HG03442 (cell line): ENCODE measurements around the gene ABTB2.

Experiments
- ATAC-seq: cut with Tn5 transposase; IDR thresholded peaks from one replicate; pipeline ENCODE4 v1.9.1; 2021; ENCODE audit warnings: mild to moderate bottlenecking, moderate library complexity; ENCODE audit not compliant: unreplicated experiment

The ABTB2 gene

DNA sequence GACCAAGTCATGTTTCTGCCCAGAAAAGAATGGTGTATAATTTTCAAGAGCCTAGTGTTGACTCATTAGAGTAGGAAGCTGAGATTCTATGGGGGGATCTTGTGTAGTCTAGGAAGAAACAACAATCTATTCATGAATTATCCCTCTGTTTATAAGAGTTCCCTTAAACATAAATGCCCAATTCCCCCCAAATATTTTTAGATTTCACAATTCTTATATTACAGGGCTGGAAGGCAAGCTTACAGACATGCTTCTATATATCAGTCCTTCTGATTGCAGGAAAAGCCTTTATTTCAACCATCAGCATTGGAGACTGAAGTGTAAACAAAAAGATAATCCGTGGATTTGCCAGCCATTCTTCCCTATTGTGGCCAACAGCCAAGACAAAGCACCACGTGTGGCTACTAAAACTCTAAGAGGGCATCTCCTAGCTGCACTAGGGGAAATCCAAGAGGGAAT lies 181.0 kb downstream of the ABTB2 start:
- no peak for ATAC-seq

DNA sequence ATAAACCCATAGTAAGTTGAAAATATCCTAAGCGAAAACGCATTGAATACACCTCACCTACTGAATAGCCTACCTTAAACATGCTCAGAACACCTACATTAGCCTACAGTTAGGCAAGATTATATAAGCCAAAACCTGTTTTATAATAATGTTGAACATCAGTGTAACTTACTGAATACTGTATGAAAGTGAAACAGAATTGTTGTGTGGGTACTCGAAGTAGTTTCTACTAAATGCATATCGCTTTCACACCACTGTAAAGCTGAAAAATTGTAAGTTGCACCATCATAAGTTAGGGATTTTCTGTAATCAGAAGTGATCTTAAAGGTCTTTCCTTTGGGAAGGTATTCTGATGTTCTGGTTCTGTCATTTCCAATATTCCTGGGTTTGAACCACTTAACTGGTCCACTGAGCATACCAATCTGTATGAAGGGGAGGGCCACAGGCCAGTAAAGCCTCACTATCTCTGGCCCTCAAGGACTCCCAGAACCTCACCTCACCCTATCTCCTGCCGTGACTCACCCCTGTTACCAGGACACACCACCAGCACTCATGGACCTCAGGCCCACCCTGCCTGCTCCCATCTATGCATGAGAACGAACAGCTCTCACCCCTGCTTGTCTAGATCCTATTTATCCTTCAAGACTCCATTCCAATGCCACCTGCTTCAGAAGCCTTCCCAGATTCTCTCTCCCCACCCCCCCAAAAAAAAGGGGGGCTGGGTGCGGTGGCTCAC lies 182.4 kb downstream of the ABTB2 start:
- no peak for ATAC-seq

DNA sequence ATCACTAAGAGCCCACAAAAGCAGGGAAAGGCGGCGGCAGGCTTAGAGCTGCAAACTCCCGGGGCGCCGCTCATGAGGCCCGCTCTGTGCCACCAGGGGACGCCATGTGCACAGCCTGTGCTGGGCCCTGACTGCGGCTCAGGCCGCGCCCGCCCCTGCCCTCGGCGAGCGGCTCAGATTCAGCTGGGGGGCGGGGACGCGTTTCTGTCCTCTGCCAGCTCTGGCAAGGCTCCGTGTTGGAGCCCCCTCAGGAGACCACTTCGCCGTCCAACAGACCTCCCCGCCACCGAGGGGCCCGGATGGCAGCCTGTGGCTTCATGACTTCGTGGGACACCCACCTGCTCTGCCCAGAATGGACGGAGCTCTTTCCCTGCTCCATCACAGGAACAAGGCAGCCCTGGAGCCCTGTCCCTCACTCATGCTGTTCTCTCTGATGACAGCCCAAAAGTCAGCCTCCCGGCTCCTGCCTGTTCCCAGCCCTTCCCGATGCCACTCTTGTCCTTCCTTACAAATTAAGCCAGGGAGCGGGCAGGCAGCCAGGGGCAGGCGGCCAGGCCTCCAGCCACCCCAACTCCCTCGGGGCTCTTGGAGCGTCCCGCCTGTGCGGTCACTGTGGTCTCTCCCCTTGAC lies 183.3 kb downstream of the ABTB2 start:
- peak; percentile 85 for ATAC-seq

DNA sequence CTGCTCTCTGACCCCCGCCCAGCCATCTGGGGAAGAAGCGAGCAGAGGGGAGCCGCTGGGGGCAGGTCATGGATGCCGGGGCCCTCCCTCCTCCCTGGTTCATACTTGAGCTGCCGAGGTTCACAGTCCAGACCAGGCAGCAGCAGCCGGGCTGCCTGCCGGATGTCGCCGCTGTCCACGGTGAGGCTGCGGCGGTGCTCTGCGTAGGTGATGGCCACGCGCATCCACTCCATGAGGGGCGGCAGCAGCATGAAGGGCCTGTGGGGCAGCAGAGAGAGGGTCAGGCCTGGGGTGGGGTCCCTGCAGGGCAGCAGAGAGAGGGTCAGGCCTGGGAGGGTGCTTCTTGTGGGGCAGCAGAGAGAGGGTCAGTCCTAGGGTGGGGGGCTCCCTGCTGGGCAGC lies 184.8 kb downstream of the ABTB2 start:
- ATAC-seq, result no peak

DNA sequence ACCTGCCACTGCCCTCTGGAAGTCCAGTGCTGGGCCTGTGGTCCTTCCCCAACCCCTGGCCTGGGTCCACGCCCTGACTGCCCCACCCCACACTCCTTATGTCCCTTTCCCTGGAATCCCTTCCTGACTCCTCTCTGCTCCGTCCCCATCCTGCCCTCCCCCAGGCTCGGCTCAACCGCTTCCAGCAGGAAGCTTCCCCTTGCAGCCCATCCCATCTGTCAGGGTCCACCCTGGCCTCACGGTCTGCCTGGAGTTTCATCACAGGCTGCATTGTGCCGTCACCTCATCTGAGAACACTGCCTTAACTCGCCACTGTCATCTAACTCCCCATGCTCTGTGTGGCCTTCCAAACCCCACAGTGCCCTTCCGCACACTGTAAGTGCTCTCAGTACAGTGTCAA lies 188.1 kb downstream of the ABTB2 start:
- no peak for ATAC-seq

DNA sequence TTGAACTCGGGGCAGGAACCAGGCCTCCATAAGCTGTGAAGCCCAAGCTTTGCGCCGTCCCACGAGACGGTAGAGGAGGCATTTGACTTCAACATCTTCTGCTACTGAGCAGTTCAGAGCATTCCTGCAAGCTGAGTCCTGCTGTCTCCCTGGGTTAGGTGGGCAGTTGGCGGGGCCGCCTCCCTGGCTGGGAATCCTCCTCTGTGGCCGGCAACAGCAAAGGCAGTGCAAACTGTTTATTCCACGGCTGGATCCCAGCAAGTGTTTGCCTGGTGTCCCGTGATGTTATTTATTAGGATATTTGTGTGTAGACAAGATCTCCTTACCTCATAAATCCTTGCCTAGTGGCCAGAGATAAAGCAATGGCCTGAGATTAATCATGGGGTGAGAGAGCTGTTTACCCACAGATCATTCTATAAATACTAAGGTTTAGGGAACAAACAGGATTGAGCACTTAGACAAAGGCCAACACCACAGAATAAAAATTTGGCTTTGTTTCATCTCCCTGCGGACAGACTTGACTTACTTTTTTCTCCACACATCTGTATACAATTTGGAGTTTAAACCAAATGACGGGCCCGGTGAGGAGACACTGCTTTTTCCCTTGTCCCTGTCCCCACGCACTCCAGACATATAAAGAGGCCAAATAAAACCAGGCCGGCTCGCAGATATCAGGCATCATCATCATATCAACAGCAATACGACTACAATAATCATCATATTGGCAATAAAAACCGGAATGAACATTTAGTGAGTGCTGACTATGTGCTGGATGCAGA lies 189.0 kb downstream of the ABTB2 start:
- no peak for ATAC-seq

DNA sequence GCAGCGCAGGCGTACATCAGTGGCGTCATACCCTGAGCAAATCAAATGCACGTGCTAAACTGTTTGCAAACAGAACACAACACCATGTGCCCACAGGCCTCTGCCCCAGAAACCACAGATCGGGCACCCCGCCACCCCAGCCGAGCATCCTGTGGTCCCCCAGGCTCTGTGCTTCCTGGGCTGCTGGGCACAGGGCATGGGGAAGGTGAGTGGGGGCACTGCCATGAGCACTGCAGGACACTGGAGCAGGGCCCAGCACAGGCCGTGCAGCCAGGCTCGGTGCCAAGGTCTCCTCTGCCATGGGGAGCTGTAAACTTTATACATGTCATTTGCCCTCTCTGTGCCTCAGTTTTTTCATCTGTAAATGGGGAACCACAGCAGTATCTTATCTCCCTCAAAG lies 189.8 kb downstream of the ABTB2 start:
- no peak for ATAC-seq

DNA sequence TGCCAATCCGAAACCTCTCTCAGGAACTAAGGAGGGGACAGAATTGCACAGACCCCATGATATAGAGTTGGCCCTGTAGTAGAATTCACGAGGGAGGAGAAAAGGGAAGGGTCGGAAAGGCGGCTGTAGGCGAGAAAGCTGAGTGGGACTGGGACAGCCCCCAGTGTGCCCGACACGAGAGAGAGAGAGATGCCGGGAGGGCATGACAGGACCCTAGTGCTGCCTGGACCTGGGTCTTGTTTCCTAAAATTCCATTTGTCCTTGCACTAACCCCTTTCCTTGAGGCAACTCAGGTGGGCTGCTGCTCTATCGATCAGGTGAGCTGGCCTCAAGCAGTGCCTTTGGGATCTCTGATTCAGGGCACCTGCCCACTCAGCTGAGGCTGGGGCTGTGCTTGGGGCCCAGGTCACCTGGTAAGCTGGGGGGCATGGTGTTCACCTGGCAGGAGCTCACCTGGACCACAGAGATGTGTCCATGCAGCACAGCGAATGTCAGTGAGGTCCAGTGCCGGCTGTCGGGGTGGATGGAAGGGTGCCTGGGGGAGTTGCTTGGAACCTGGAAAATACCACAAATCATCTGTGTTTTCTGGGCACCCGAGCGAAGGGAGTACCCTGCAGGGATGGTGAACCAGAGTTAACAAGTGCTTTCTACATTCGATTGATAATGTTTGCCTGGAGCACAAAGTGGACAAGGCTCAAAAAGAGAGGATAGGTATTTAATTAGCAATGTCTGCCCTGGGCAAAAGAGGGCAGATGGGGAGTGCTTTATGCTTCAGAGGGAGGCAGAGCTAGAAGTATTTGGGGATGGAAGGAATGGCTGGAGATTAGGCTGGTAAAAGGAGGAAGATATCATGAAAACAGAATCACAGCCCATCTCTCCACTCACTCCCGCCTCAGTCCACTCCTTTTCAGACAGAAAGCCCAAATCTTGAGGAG lies 190.7 kb downstream of the ABTB2 start:
- ATAC-seq, result no peak

DNA sequence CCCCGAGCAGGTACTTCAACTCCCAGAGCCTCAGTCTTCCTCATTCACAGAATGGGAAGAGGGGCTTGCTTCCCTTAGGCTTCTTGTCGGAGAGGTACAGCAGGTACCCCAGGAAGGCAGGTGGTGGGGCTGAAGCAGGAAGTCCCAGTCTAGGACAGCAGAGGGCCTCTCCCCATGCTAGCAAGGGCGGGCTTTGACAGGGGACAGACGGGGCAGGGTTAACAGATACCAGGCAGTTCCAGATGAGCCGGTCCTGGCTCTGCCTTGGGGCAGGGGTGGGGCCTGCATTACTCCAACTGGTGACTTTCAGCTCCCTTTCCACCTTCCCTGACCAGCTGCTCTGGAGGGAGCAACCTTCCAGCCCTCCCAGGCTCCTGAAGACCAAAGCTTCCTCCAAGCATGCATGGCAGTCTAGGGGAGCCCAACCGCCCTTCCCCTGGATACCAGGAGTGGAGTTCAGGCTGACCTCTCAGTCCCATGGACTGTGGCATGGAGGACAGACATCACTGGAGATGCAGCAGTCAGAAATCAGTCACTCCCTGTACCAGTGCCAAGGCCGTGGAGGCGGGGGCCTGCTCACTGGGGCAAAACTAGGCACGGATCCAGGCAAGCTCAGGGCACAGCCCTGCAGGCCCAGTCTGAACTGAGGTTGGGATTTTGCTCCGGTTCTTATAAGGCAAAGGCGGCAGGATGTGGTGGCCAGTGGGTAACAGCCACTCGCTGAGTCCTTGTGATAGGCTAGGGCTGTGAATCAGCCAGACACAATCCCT lies 191.8 kb downstream of the ABTB2 start:
- no peak for ATAC-seq

DNA sequence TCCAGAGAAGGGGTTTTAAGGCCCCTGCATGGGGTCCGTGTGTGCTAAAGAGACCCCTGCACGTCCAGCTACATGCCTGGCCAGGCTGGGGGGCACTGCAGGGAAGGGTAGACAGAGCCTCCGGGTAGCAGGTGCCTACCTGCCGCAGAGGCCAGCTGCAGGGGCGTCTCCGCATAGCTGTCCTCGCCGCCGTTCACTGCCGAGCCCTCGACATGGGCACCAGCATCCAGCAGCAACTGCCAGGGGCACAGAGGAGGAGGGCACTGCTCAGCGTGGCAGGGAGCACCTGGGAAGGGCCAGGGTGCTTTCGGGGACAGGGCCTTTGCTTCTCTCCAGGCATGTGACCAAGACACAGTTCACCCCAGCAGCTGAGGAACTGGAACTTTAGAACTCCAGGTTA lies 192.7 kb downstream of the ABTB2 start:
- ATAC-seq, result no peak

DNA sequence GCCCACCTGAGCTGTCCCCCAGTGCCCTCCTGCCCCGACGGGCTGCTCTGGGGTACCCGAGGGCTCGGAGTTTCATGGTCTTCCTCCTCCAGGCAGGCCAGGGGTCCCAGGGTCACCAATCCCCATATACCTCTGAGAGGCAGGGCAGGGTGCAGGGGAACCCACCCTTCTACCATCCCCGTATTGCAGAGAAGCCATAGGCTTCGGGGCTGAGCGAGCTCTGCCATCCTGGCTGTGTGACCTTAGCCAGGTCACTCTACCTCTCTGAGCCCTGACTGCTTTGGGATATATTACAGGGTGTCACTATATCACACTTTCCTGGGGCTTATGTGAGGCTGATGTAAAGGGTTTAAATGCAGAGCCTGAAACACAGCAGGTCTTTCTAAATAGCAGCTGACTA lies 195.0 kb downstream of the ABTB2 start:
- no peak for ATAC-seq

DNA sequence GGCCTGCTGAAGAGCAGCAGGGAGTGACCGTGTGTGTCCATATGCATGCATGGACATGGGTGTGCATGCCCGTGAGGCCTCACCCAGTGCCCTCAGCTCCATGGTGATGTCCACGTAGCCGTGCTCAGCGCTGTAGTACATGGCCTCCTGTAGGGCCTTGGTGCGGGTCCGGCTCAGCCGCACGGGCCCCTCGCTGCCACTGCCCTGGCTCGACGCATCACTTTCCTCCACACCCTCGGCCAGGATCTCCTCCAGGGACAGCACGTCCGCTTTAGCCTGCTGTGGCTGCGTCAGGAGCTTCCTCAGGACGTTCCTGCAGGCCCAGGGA lies 195.4 kb downstream of the ABTB2 start:
- ATAC-seq, result no peak

DNA sequence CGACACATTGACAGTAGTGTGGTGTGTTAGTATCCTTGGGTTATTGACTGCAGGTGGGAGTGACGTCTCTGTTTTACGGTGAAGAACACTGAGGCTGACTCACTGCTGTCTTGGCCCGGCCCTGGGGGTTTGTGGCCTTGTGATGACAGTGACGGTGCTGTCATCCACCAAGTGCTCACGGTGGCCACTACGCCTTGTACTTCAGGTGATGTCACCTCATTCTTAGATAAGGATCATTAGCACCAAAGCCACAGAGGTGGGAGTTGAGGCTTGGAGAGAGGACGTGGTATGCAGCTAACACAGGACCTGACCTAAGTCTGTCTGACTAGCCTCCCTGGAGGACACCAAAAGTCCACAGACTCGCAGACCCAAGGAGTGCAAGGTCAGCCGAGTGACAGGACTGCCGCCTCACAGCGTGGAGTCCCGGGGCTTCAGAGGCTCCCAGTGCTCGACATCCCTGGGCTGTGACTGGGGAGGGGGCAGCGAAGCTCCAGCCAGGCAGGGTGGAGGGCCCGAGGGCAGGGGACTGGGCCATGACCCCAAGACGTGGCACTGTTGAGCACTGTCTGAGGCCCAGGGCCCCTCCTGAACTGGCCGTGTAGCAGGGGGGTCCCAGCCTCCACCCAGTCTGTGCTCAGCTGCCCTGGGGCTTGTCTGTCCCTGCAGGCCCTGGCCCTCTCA lies 195.9 kb downstream of the ABTB2 start:
- no peak for ATAC-seq

DNA sequence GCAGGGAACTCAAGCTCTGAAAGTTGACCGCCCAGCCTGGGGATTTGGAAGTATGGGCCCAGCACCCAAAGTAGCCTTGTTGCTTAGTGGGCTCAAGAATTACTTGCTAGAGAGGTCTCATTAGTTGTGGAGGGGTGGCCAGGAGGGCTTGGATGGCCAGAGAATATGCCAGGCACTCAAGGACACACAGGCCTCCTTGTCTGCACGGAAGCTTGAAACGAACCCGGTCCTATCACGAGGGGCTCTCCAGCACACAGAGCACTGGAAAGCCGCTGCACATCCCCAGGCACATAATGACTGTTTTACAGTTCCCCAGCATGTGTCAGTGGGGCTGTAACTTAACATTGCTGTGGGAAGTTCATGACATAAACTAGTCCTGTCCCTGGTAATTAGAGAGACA lies 196.4 kb downstream of the ABTB2 start:
- ATAC-seq, result no peak

DNA sequence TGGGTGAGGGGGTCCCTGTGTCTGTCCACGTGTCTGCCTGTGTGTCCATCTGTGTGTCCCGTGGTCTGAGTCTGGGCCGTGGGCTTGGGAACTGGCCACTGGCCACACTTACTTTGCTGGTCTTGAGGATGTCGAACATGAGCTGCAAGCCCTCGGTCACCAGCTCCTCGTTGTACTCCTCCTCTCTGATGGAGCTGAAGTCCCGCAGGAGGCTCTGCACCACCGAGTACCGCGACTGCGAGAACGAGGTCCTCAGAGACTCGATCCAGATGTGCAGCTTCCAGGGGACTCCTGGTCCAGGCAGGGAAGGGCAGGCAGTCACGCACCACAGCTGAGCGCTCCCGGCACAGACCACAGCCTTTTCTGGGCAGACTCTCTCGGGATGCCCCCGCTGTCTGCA lies 197.0 kb downstream of the ABTB2 start:
- ATAC-seq, result no peak

DNA sequence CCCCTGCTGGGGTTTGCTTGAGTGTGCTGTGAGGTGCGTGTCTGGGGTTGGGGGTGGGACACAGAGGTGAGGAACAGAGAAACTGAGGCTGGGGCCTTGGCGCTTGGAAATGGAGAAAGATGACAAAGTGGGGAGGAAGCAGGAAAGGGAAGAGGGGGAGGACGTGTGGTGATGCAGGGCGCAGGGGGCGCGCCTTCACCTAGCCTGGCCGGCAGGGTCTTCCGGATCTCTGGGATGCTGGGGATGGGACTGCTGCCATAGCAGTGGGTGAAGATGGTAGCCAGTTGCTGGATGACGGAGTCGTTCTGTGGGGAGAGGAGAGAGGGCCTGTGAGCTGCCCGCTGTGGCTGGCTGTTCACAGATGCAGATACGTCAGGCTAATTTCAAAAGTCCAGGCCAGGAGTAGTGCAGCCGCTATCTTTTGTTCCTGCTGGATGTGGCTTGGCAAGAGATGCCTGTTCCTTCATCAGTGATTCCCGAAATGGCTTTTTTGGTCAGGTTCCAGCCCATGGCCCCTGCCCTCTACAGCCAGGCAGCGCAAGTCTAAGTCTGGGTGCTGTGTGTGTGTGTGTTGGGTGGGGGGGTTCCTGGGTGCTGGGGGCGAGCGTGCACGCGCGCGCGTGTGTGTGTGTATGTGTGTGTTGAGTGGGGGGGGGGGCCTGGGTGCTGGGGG lies 197.6 kb downstream of the ABTB2 start:
- ATAC-seq, result no peak

DNA sequence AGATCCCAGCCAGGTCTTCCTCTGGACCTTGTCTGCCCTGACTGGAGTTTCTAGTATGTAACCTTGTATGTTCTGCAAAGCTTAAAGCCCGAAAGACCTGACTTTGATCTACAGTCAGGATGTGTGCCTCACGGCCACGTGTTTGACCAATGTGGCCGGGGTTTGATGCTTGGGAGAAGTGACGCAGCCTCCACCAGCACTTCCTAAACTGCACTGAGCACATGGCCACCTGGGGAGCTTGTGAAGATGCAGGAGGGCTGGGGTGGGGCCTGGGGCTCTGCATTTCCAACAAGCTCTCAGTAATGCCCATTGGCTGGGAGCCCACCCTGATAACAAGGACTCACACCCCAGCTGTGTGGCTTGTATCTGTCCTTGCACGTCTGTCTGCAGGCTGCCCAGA lies 199.1 kb downstream of the ABTB2 start:
- ATAC-seq, result no peak

DNA sequence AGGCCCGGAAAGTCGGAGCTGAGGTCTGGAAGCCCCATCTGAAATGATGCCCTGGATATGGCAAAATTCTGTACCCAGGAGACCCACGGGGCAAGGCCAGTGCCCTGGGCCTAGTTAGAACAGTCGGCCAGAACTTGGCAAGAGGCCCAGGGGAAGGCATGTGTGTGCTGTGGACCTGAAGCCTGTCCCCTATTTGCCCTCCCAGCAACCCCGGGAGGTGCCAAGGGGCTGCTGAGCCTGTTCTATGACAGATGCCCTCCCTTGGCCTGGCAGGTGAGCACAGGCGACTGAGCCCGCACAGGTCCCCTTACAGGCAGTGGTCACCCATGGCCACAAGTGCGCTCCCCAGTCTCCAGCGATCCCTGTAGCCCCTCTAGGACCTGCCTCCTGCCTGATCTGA lies 200.6 kb downstream of the ABTB2 start:
- no peak for ATAC-seq

DNA sequence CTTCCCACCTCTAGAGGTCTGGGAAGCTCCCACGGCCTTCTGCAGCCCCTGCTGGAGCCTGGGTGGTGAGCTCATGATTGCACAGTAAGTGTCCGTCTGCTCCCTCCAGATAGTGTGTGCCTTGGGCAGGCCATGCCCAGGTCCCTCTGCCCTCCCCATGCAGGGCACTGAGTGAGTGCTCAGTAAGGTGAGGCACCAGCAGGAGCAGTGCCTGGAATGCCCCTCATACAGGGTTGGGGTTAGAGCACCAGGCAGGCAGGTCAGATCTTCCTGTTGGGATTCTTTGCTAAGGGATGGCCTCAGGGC lies 202.1 kb downstream of the ABTB2 start:
- ATAC-seq, result no peak
